Placental epithelial cell (primary cell): Measurements from ENCODE around the gene C16orf90. TPM values are rescaled to one million over a fixed set of nuclear protein-coding genes. Genes with fewer than 3 reads are reported as not detected.

Experiments
- small RNA-seq: library from RNA; depleted of rRNA; stranded (forward); fragments of <200 nt; gene quantifications from one replicate; pipeline ENCODE3, GENCODE V24; 2012
- total RNA-seq: library from RNA; depleted of rRNA; stranded (reverse); fragments of >200 nt; gene quantifications from 2 replicates; pipeline ENCODE4 v1.2.3, GENCODE V29; 2012

Gene C16orf90, protein sequence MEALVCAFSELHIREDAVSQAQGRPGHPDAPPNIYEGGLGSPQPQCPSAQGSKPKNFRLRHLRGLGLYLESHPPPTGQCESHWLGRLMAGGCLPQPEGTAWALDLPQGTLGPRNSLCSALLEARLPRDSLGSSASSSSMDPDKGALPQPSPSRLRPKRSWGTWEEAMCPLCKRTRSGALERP
- not detected in 2 replicates for total RNA-seq

DNA sequence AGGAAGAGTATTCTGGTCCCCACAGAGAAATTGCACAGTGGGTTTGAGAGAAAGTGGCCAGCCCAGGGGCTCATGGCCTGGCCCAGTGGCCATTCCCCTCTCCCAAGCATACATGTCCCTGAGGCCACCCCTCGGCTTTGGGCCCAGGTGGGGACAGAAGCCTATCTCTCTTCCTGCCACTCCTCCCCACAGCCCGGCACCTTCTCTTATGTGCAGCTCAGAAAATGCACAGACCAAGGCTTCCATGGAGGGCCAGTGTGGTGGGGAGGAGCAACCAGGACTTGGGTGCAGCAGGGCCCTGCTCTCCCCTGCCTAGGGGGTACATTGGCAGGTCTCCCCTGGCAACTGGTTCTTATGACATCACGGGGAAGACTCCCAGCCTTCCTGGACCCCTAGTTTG is at the start of gene C16orf90:
Gene C16orf90, minus strand, starts transcription at position 314 of the 400 bp plus-strand sequence. Its CDS starts 68 bp downstream, at position 246.

Small RNAs within 50 kb of the gene (small RNA-seq; reads per million reads assigned to genes)
- gene MIR6126, result not detected

Other genes with a start within 250 kb of the C16orf90 start
- 0.22 TPM in 1 of 2 replicates, not detected in the other for gene MEFV, start 238.9 kb downstream of the C16orf90 start, total RNA-seq
- gene ZNF263, start 212.0 kb downstream of the C16orf90 start, total RNA-seq, result 47.8 and 63.6 TPM in 2 replicates
- 4.1 and 6.7 TPM in 2 replicates for gene TIGD7, start 190.1 kb downstream of the C16orf90 start, total RNA-seq
- gene ZNF75A, start 190.0 kb downstream of the C16orf90 start, total RNA-seq, result 35.8 and 36.5 TPM in 2 replicates
- gene OR2C1, start 139.6 kb downstream of the C16orf90 start, total RNA-seq, result under 0.01 and 0.43 TPM in 2 replicates
- 11.1 and 11.4 TPM in 2 replicates for gene ZSCAN32, start 94.5 kb downstream of the C16orf90 start, total RNA-seq
- 7.6 and 7.9 TPM in 2 replicates for gene ZNF174, start 94.3 kb downstream of the C16orf90 start, total RNA-seq
- 1.2 and 2.3 TPM in 2 replicates for gene ZNF597, start 52.0 kb downstream of the C16orf90 start, total RNA-seq
- 20.0 and 30.6 TPM in 2 replicates for gene NAA60, start 51.8 kb downstream of the C16orf90 start, total RNA-seq
- 8.8 and 18.8 TPM in 2 replicates for gene CLUAP1, start 5.5 kb upstream of the C16orf90 start, total RNA-seq
- 0.39 TPM in 1 of 2 replicates, not detected in the other for gene NLRC3, start 81.9 kb upstream of the C16orf90 start, total RNA-seq
- gene SLX4, start 116.1 kb upstream of the C16orf90 start, total RNA-seq, result 4.3 and 6.2 TPM in 2 replicates
- gene DNASE1, start 159.2 kb upstream of the C16orf90 start, total RNA-seq, result 29.8 and 44.8 TPM in 2 replicates
- 54.6 and 68.6 TPM in 2 replicates for gene TRAP1, start 222.0 kb upstream of the C16orf90 start, total RNA-seq